HT1080 (cell line): ENCODE results near the gene TFF2. TPM values are rescaled to one million over a fixed set of nuclear protein-coding genes. Genes with fewer than 3 reads are reported as not detected.

Experiments
- DNase-seq: peaks from one replicate; pipeline ENCODE4 v3.0.0-alpha.2; 2015; ENCODE audit warnings: low read depth
- total RNA-seq: library from RNA; depleted of rRNA; stranded (reverse); fragments of >200 nt; shearing (Covaris generic); gene quantifications from 2 replicates; pipeline ENCODE4 v1.2.3, GENCODE V29; 2014

TFF2 gene
- total RNA-seq, 1 experiment from 2014 or later: not detected

- no peak for DNase-seq
Measured at GRCh38 chr21:42346866-42347600, 3.8 kb downstream of the TFF2 start.

DNA sequence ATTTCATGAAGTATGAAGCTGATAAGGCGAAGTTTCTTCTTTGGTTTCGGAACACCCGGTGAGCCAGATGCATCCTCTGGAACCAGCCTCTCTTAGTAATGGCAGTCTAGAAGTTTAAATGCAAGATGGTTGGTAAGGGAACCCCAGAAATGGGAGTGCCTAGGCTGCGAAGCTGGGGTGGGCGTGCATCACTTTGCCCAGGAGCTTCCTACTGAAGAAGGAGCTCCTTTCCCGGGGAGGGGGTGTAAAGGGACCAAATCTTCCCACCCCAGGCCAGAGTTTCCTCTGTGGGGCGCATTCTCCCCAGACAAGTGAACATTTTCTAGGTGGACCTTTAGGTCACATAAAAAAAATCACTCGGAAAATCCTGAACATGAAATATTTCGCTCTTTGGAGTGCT is 4.4 kb downstream of the TFF2 start:
- DNase-seq: no peak

DNA sequence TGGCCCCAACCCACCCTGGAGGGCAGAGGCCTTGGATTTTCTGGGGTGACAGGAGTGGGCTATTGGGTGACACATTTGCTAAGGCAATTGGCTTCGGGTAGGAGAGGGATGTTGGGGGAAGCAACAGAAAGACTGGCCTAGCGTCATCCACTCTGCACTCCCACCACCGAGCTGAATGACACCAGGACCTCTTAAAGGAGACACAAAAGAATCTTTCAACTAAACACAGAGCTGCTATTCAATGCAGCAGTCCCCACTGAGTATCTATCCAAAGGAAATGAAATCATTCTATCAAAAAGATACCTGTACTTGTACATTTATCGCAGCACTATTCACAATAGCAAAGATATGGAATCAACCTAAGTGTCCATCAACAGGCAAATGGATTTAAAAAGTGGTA is 6.2 kb downstream of the TFF2 start:
- no peak for DNase-seq

GRCh38 chr21:42343963-42344510 is 6.8 kb downstream of the TFF2 start:
- DNase-seq: no peak

DNA sequence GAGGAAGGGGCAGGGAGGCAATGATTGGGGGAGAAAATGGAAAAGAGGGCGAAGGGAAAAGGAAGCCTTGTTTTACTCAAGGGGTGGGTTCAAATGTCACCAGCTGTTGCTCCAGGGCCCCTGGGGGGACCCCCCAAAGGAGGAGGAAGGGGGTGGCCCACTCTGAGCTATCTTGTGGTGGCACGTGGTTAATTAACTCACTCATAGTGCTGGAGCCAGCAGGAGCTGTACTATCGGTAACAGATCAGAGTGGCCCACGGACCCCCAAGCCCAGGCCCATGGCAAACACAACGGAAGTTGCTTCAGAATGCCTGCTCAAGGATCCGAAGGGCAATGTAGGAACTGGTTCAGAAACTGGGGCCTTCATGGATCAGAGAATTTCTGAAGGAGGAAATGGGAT is 7.2 kb downstream of the TFF2 start:
- no peak for DNase-seq

GRCh38 chr21:42343101-42343500 is 7.7 kb downstream of the TFF2 start:
- no peak for DNase-seq

DNA sequence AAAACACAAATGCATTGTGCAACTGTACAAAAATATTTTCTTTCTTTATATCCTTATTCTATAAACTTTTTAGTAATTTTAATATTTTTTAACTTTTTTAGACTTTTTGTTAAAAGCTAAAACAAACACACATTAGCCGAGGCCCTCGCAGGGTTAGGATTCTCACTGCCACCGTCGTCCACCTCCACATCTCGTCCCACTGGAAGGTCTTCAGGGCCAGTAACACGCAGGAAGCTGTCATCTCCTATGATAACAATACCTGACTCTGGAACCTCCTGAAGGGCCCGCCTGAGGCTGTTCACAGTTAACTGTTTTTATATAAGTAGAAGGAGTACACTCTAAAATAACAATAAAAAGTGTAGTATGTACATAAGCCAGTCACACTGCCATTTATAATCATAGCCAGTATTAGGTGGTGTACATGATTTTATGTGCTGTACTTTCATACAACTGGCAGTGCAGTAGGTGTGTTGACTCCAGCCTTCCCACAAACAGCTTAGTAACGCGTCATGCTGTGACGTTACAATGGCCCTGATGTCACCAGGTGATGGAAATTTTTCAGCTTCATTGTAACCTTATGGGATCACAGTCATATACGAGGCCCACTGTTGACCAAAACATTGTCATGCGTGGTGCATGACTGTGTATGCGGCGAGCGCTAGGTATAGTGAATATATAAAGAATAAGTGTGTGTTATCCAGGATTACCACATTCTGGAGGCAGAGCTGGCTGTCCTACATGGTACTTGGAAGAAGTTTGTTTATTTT is 8.8 kb downstream of the TFF2 start:
- no peak for DNase-seq

GRCh38 chr21:42340187-42341050 is 10.4 kb downstream of the TFF2 start:
- DNase-seq: no peak

- DNase-seq: no peak
Measured at GRCh38 chr21:42338729-42339715, 11.8 kb downstream of the TFF2 start.

GRCh38 chr21:42337830-42338728 is 12.7 kb downstream of the TFF2 start:
- DNase-seq: peak; percentile 21

GRCh38 chr21:42337276-42337675 is 13.5 kb downstream of the TFF2 start:
- DNase-seq: no peak

DNA sequence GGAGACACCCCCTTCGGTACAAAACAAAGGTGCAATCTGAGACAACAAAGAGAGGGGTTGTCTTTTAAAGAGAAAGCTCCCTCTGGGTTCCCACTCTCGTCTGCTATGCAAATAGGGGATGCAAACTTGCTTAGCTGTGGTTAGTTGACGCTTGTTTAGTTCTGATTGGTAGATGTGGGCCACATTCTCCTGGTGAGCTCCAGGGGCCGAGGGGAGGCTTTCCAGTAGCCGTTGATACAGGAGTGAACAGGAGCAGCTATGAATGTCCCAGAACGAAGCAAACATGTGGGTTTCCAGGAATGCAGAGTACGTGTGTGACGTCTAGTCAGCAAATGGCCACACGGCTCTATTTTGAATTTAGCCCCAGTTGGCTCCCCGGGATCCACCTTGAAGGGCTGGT is 14.7 kb downstream of the TFF2 start:
- no peak for DNase-seq

GRCh38 chr21:42332557-42333317 is 18.1 kb downstream of the TFF2 start:
- no peak for DNase-seq

DNA sequence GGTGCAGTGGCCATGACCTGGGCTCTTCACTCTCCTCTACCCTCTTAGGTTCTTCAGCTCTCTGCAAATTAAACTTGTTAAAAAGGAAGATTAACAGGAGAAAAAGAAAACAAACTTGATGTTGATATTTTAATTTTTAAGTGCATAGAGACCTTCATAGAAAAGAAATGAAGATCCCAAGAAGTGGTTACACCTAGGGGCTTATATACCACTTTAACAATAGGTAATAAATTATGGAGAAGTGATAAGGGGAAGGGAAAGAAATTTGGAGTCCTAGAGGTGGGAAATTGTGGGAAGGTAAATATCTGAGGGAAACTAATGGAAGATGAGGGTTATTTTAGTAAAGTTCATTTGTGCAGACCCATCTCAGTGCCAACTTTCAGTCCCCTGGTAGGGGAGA is 19.1 kb downstream of the TFF2 start:
- DNase-seq: no peak

DNA sequence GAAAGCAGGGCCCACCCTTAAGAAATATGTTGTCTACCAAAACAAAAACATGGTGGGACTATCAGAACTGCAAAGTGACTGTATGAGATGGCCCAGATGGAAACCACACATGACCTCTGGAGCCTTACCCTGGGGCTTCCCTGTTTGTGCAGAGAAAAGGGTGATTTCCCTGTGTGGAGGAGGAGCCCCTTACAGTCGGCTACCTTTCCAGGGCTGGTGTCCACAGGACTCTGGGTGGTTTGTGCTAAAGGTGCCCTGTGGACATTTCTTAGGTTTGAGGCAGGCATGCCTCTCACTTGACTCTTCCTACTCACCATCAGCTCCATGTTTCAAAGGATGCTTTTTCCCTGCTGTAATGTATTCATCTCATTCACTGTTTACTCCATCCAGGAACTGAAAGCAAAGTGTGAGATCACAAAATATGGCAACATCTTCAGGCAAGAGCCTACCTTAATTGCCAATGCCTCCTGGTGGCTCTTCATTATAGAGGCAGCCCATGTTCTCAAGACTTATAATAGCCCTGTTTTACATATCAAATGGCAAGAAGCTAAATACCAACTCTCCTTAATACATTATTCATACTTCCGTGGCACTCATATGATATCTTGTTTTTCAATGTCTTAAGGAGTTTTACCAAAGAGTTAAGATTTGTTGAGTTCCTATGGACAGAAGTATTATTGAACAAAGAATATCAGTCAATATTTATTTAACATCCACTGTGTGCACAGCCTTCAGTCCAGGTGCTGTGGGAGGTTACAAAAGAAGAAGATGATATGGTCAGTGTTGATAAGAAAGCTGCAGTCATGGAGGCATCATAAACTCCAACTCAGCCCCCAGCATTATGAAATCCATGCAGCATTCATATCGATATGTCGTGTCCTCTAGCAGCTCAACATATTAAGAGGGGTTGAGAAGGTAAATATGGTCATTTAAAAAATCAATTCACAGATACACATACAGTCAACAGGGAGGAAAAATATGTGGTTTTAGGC is 20.1 kb downstream of the TFF2 start:
- no peak for DNase-seq

- no peak for DNase-seq
Measured at GRCh38 chr21:42324896-42325295, 25.9 kb downstream of the TFF2 start.

- no peak for DNase-seq
Measured at GRCh38 chr21:42321845-42322244, 28.9 kb downstream of the TFF2 start.
